NCI-H2029 (cell line): ENCODE measurements around the gene SEMA5A.

Experiments
- DNase-seq: peaks from one replicate; lab custom pipeline; 2025; lab: John Stamatoyannopoulos, UW

SEMA5A gene

GRCh38 chr5:9009931-9010651, 535.8 kb downstream of the SEMA5A start:
- no peak for DNase-seq

GRCh38 chr5:8997542-8998070, 548.3 kb downstream of the SEMA5A start:
- DNase-seq, result no peak

GRCh38 chr5:8993031-8993430, 552.8 kb downstream of the SEMA5A start:
- no peak for DNase-seq
